GM19438 (cell line): Measurements from ENCODE around the gene POLA2.
"Not testable (repeated sequence)": the region's sequence is repeated elsewhere in the genome, so short reads cannot be mapped to it uniquely, and the experiment has no call there.

Experiments
- ATAC-seq: cut with Tn5 transposase; IDR thresholded peaks from one replicate; pipeline ENCODE4 v1.9.1; 2021; ENCODE audit warnings: low read depth; ENCODE audit not compliant: unreplicated experiment

POLA2 gene

DNA sequence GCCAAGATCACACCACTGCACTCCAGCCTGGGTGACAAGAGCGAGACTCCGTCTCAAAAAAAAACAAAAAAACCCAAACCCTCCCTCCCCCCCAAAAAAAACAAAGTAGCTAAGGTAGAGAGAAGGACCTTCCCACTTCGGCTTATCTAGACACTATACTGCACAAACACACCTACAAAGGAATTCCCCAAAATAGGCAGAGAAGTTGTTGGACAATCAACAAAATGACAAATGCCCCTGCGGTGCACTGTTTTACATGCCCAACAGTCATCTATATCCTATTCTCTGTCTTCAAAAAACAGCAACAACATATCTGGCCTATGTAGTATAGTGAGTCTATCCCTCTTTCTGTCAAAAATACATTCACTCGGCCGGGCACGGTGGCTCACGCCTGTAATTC is 65.3 kb downstream of the POLA2 start:
- no peak for ATAC-seq

DNA sequence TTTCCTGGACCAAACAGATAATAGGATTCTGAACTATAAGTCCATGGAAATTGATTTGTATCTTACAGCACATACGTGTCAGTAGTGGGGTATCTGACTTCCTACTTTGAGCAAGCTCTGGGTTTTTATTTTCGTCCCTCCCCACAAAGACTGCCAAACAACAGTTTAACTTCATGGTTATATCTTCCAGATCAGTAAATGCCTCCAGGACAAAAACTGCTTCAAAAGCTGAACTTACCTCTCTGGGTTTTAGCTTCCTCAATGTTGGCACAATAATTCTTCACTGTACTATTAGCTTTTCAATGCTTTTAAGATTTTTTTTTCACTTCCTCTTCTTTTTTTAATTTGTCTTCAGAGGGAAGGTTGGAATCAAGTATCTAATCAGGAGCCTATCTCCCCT is 67.7 kb downstream of the POLA2 start:
- ATAC-seq: no peak

DNA sequence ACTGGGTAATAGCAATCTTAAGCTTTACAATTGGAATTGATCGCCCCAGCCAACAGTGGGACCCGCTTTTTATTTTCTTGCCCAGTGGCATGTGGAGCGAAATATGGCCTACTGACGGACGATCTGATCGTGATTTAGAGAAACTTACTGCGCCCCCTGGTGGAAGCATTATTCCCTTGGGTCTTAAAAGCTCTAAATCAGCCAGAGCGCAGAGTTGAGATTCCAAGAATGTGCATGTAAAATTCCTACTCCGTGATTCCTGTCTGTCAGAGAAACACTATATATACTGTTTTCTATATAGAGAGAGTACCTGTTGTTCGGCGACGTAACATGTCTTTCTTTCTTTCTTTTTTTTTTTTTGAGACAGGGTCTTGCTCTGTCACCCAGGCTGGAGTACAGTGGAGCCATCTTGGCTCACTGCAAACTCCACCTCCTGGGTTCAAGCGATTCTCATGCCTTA is 68.2 kb downstream of the POLA2 start:
- no peak for ATAC-seq

DNA sequence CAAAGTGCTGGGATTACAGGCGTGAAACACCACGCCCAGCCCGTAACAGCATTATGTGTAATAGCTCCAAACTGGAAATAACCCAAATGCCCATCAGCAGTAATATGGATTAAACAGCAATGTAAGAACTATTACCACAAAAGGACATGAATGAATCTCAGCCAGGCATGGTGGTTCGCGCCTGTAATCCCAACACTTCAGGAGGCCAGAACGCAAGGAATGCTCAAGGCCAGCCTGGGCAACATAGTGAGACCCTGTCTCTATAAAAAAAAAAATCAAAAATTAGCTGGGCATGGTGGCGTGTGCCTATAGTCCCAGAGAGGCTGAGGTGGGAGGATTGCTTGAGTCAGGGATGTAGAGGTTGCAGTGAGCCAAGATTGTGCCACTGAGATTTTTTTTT is 68.8 kb downstream of the POLA2 start:
- no peak for ATAC-seq

DNA sequence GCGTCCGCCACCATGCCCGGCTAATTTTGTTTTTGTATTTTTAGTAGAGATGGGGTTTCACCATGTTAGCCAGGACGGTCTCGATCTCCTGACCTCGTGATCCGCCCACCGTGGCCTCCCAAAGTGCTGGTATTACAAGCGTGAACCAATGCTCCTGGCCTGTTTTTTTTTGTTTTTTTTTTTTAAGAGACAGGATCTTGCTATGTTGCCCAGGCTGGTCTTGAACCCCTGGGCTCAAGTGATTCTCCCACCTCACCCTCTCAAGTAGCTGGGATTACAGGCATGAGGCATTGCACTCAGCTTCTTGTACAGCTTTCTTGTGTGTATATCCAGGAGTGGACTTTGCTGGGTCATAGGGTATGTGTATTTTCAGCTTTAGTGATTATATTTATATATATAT is 70.8 kb downstream of the POLA2 start:
- ATAC-seq: not testable (repeated sequence)

DNA sequence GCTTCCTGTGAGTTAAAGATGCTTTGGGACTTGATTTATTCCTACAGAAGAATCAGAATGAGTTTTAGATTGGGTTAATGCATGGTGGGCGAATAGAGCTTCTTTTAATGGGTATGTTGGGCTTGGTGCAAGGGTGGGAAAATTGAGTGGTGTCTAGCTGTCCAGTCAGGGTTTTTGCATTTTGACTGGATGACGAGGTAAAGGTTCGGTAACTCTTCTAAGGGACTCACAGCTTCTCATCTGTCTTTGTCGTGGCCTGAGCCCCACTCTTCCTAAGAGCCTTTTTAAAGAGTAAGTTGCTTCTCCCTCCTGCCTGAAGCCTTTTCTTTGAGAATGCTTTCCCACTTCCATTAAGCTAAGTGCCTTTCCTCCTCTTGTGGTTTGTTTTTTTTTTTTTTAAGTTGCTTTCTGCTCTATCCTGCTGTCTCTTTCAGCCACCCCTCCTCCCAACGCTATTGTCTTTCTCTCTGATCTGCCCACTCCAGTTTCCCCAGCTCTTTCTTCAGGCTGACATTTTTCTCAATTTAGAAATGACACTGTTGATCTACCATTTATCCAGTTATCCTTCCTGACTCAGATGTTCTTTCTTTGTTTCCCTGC is 73.0 kb downstream of the POLA2 start:
- ATAC-seq: no peak

DNA sequence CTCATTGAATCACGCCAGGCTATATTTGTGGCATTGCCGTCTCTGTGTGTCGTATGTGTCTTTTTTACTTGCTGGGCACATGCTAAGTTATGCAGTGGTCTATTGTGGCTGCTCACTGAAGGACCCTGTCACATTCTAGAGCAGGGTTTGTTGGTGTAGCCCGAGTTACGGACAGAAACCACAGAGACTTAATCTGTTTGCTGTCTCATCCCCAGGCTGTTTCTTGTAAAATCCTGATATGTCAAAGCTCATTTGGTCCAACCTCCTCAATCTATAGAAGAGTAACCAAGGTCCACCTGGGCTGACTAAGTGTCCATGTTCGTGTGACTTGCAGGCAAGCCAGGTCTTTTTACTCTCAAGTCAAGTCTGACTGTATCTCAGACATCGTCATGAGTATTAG is 76.9 kb downstream of the POLA2 start:
- ATAC-seq: no peak

DNA sequence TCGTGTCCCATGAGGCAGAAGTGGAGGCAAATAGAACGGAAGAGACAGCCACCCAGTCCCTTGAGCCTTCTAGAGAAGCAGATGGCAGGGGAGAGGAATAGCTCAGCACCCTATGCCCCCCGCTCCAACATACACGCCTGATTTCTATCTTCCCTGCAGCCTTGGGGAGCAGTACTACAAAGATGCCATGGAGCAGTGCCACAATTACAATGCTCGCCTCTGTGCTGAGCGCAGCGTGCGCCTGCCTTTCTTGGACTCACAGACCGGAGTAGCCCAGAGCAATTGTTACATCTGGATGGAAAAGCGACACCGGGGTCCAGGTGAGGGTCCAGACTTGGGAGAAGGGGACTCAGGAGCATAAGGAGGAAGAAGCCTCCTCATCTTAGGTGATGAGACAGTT is 78.5 kb downstream of the POLA2 start:
- ATAC-seq: no peak

DNA sequence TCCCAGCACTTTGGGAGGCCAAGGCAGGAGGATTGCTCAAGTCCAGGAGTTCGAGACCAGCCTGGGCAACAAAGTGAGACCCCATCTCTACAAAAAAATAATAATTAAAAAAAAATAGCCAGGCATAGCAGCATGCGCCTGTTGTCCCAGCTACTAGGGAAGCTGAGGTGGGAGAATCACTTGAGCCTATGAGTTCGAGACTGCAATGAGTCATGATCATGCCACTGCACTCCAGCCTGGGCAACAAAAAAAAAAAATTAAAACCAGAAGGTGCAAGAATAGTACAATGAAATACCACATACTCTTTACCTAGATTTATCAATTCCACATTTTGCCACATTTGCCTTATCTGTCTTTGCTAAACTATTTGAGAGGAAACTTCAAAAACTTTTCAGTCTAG is 80.1 kb downstream of the POLA2 start:
- ATAC-seq: no peak
